AG09309 (cell line): ENCODE measurements around the gene BNC2.

Experiments used
- DNase-seq: peaks from one replicate; pipeline ENCODE4 v3.0.0-alpha.2; 2010; ENCODE audit warnings: low read depth
- H3K4me3 ChIP-seq: 2 replicates; pipeline ENCODE4 v1.5.1; 2011; ENCODE audit warnings: mild to moderate bottlenecking, low read depth, low read length, moderate library complexity; ENCODE audit not compliant: control insufficient read depth
- TF ChIP-seq, protein P1 (sequence below): IDR thresholded peaks from 2 replicates; pipeline ENCODE4 v1.5.1; 2011; ENCODE audit warnings: mild to moderate bottlenecking, low read depth, low read length, inconsistent platforms; ENCODE audit not compliant: insufficient read depth, control insufficient read depth; ENCODE audit errors: missing control alignments

BNC2 gene

DNA sequence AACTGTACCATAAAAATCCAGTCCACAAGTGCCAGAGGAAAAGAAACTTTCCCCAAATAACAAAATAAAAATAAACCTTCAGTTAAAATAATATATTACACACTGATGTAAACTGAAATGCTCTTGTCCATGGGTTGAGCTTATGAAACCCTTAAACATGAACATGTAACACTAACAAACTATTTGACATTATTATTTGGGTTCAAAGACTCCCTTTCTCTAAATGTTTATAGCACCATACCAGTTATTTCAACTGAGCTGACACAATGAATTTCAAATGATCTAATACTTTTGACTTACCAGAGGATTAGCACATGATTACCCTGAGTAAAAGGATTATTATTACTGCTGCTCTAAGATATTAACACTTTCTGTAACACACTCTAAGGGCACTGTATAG is 251.1 kb downstream of the BNC2 start:
- no peak overlapping the region for H3K4me3 ChIP-seq
- DNase-seq: no peak
- TF ChIP-seq, protein P1, sequence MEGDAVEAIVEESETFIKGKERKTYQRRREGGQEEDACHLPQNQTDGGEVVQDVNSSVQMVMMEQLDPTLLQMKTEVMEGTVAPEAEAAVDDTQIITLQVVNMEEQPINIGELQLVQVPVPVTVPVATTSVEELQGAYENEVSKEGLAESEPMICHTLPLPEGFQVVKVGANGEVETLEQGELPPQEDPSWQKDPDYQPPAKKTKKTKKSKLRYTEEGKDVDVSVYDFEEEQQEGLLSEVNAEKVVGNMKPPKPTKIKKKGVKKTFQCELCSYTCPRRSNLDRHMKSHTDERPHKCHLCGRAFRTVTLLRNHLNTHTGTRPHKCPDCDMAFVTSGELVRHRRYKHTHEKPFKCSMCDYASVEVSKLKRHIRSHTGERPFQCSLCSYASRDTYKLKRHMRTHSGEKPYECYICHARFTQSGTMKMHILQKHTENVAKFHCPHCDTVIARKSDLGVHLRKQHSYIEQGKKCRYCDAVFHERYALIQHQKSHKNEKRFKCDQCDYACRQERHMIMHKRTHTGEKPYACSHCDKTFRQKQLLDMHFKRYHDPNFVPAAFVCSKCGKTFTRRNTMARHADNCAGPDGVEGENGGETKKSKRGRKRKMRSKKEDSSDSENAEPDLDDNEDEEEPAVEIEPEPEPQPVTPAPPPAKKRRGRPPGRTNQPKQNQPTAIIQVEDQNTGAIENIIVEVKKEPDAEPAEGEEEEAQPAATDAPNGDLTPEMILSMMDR: no peak

DNA sequence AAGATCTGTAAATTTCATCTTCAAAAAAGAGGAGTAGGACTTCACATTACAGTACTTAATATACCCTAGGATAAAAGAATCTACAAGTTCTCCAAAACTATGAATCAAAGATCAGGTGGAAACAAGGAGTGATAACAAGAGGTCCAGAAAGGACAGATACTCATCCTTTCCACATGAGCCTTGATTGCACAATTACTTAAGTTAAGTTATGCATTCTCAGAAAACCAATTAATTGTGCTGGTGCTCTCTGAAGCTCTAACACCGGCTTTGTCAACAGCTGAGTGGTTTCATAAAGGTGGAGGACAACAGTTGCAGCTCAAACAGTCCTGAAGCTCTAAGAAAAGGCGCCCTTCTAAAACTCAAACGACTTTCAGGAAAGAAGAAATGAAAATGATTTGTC is 251.9 kb downstream of the BNC2 start:
- no peak overlapping the region for H3K4me3 ChIP-seq
- TF ChIP-seq, protein P1: no peak

DNA sequence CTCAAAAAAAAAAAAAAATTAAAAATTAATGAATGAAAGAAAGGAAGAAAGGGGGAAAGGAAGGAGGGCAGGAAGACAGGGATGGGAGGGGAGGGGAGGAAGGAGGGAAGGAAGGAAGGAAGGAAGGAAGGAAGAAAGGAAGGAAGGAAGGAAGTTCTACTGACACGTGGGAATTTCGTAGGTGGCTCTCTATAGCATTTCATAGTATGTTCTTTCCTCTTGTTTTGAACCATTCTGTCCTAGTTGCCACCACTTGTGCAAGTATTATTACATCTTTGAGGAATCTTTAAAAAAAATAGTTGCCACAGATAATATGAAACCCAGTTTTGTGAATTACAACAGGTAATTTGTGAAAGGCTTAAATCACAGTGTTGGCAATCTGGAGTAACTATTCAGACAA is 253.8 kb downstream of the BNC2 start:
- TF ChIP-seq, protein P1: no peak
- H3K4me3 ChIP-seq: no peak overlapping the region

More for the DNA sequence above, 251.9 kb downstream of the BNC2 start:
- DNase-seq: no peak

DNA sequence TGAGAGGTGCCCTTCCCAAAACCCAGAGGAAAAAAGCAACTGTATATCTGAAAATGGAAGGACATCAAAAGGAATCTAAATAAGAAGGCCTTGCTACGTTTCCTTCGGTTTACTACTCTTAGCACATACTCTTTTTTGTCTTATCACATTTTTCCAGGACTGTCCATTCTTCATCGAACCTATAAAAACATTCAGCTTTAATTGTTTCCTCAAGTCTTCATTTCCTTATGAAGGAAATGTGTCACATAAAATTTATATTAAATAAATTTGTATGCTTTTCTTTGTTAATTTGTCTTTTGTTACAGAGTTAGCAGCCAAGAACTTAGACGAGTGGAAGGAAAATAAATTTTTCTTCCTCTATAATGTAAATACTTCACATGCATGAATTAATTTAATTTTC is 255.0 kb downstream of the BNC2 start:
- no peak overlapping the region for H3K4me3 ChIP-seq
- TF ChIP-seq, protein P1: no peak
- DNase-seq: no peak

More for the DNA sequence above, 253.8 kb downstream of the BNC2 start:
- DNase-seq: no peak

DNA sequence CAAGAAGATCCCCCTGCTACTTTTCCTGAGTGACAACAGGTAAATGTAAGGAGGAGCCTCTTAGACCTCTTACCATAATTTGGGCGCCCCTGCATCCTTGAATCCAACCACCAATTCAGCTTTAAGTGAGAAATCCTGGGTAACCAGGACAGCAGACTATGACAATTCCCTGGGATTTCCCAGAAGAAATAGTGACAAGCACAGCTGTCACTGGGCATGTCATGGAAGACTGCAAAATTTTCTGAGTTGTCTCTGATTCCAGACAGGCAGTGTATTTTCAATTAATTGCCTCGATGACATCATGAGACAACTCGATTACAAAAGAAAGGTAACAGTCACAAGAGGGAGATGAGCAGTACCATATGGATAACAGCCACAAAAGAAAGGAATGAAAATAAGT is 256.9 kb downstream of the BNC2 start:
- H3K4me3 ChIP-seq: no peak overlapping the region
- TF ChIP-seq, protein P1: no peak
- DNase-seq: no peak

DNA sequence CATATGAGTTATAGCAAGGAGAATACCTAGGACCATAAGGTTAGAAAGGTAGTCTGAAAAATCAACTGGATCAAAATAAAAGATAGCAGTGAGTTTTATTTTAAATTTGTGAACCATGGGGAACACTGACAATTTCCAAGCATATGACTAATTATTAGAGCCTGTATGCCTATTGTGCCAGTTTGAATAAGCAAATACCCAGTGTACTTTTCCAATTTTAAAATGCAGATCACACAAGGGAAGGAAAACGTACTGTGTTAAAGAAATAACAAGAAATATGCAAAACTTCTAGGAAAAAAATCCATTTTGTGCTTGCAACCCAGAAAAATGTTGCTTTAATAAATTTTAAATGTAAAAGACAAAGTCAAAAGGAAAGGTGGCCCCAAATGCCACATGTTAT is 257.4 kb downstream of the BNC2 start:
- TF ChIP-seq, protein P1: no peak
- no peak for DNase-seq
- H3K4me3 ChIP-seq: no peak overlapping the region

DNA sequence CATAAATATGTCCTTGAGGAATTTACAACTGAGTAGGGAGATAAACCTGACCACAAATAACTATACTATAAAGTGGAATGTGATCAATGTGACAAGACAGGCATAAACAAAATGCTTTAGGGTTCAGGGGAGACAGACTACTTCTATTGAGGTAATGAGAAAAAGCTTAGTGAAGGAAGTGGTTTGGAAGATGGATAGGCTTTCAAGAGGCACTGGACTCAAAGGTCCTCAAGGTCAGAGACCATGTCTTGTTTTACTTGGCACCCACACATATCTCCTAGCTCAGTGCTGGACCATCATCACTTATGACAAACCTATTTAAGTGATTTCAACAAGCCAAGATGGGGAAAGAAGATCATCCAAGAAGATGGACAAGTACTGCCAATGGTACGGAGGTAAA is 257.8 kb downstream of the BNC2 start:
- H3K4me3 ChIP-seq: no peak overlapping the region
- TF ChIP-seq, protein P1: no peak
- no peak for DNase-seq
